Measurements from ENCODE around the gene PRM3. TPM values are rescaled to one million over a fixed set of nuclear protein-coding genes. Genes with fewer than 3 reads are reported as not detected.

Gene PRM3
- total RNA-seq, 1 experiment from 2014 or later, result not detected

- no peak for TF ChIP-seq CTCF (conservative IDR thresholded peaks at IDR 0.05)
- no peak overlapping the region for H4K5ac ChIP-seq (ENCODE audit: insufficient read length, low read depth, low read length)
- no peaks in the 10 kb centered on the region for H3K9me3 ChIP-seq (ENCODE audit: control insufficient read depth, low read depth, low read length)
- H3T11ph ChIP-seq (ENCODE audit: low read length), result no peak overlapping the region
- H3K27ac ChIP-seq (ENCODE audit: insufficient read length, low read depth, low read length), result no peak overlapping the region
- no peak overlapping the region for H3K14ac ChIP-seq (ENCODE audit: insufficient read depth, low read length)
- no peak overlapping the region for H4K91ac ChIP-seq (ENCODE audit: insufficient read length, low read depth, low read length)
- no peak overlapping the region for H2BK15ac ChIP-seq (ENCODE audit: low read depth, low read length)
- no CpG with 5 or more reads among the region's 2 CpGs for WGBS (ENCODE audit: extremely low coverage, insufficient read length, low lambda C conversion rate)
- no peak overlapping the region for H2BK5ac ChIP-seq (ENCODE audit: insufficient read length, low read length)
- H2AFZ ChIP-seq (ENCODE audit: low read length), result no peak overlapping the region
- no peak overlapping the region for H4K8ac ChIP-seq (replicated peaks; ENCODE audit: insufficient read length, low read depth, low read length)
- H3K4ac ChIP-seq (ENCODE audit: low read depth, low read length), result no peak overlapping the region
- no peak for DNase-seq
- Mint-ChIP-seq H3K36me3 (ENCODE audit: insufficient read depth in 1 of 3, low read depth in 3 of 3) (no peaks in the 10 kb centered on the region), H3K9me3 (no peaks in the 10 kb centered on the region; a peak in 1 of 5 replicates), H3K4me3 (no peak overlapping the region), H3K27me3 (ENCODE audit: low read depth) (peaks cover 2% of the 10 kb centered on the region), H3K27ac (no peak overlapping the region), H3K4me1 (peaks cover 6 to 10% of the 10 kb centered on the region in 2 experiments)
- no peaks in the 10 kb centered on the region for H3K4me1 ChIP-seq (ENCODE audit: insufficient read depth, low read length)
- no peak overlapping the region for H3K56ac ChIP-seq (ENCODE audit: insufficient read length, low read depth, low read length)
- H3K23me2 ChIP-seq (ENCODE audit: insufficient read length, low read depth, low read length, poor library complexity, severe bottlenecking), result no peaks in the 10 kb centered on the region
- H3K9ac ChIP-seq (ENCODE audit: extremely low read depth, insufficient read length, low read length), result no peak overlapping the region
- H2BK12ac ChIP-seq (ENCODE audit: insufficient read length, low read depth, low read length), result no peak overlapping the region
- H2BK120ac ChIP-seq (ENCODE audit: low read depth, low read length, poor library complexity, severe bottlenecking), result no peak overlapping the region
- no peaks in the 10 kb centered on the region for H3K79me2 ChIP-seq (ENCODE audit: insufficient read depth, low read length)
- H3K18ac ChIP-seq (ENCODE audit: insufficient read length, low read depth, low read length), result no peak overlapping the region
- no peak overlapping the region for H3K23ac ChIP-seq (ENCODE audit: insufficient read length, low read depth, low read length)
- H3K27me3 ChIP-seq (ENCODE audit: insufficient read depth, low read length), result no peaks in the 10 kb centered on the region
- no peak overlapping the region for H3K4me2 ChIP-seq (ENCODE audit: insufficient read depth, insufficient read length, low read length)
- H2AK5ac ChIP-seq (ENCODE audit: insufficient read length, low read length), result no peak overlapping the region
- no peak overlapping the region for H2BK20ac ChIP-seq (ENCODE audit: low read depth, low read length, poor library complexity, severe bottlenecking)
- H3K79me1 ChIP-seq (ENCODE audit: insufficient read depth, low read depth, low read length, poor library complexity, severe bottlenecking), result no peaks in the 10 kb centered on the region
- no peaks in the 10 kb centered on the region for H4K20me1 ChIP-seq (ENCODE audit: control insufficient read depth, insufficient read depth, insufficient read length)
These were observed 2.7 kb downstream of the PRM3 start for GRCh38 chr16:11270602-11271162.

Measured in H9 (cell line).